H1 (cell line): ENCODE data around the gene HAGH. TPM values are rescaled to one million over a fixed set of nuclear protein-coding genes. Genes with fewer than 3 reads are reported as not detected.

Source experiments
- CTCF ChIA-PET: fragments of 300-600 bp; sonication (Branson Sonifier 250); formaldehyde crosslinking; loops from one replicate; lab custom pipeline; 2021; ENCODE audit not compliant: partially characterized antibody; lab: Charles Lee
- POLR2A ChIA-PET: fragments of 300-600 bp; sonication (Branson Sonifier 250); formaldehyde crosslinking; loops from one replicate; lab custom pipeline; 2021; ENCODE audit warnings: inconsistent platforms; ENCODE audit not compliant: partially characterized antibody; lab: Charles Lee
- DNase-seq, 2 experiments: peaks; one replicate each; pipeline versions ENCODE4 v3.0.0 to v3.0.0-alpha.2; 2010 to 2022; ENCODE audit warnings: low spot score in 2 of 2, low read depth in 1 of 2, mixed read lengths in 1 of 2
- FAIRE-seq: peaks from 2 replicates; lab custom pipeline; 2011; peaks lifted over from hg19 to GRCh38; lab: Jason Lieb, UNC
- H2AFZ ChIP-seq: 2 replicates; pipeline ENCODE4 v1.8.1; 2012; ENCODE audit warnings: low read length, inconsistent platforms
- H2AK5ac ChIP-seq: 2 replicates; pipeline ENCODE4 v1.6.1; 2013; ENCODE audit warnings: low read depth, low read length
- H2BK120ac ChIP-seq: replicated peaks from 2 replicates; pipeline ENCODE3; 2013; ENCODE audit warnings: low read depth, low read length, inconsistent platforms
- H2BK12ac ChIP-seq: 2 replicates; pipeline ENCODE4 v1.6.1; 2013; ENCODE audit warnings: low read depth, low read length
- H2BK15ac ChIP-seq: 2 replicates; pipeline ENCODE4 v1.6.1; 2013; ENCODE audit warnings: low read length
- H2BK20ac ChIP-seq: 2 replicates; pipeline ENCODE4 v1.6.1; 2013; ENCODE audit warnings: low read length
- H2BK5ac ChIP-seq: 2 replicates; pipeline ENCODE4 v1.6.1; 2013; ENCODE audit warnings: low read depth, low read length
- H3K14ac ChIP-seq: 2 replicates; pipeline ENCODE4 v1.6.1; 2013; ENCODE audit warnings: inconsistent platforms; ENCODE audit not compliant: insufficient read length
- H3K18ac ChIP-seq: 2 replicates; pipeline ENCODE4 v1.6.1; 2013; ENCODE audit warnings: low read length; ENCODE audit errors: extremely low read depth
- H3K23ac ChIP-seq: 2 replicates; pipeline ENCODE4 v1.6.1; 2013; ENCODE audit warnings: inconsistent platforms; ENCODE audit not compliant: insufficient read length
- H3K23me2 ChIP-seq: 2 replicates; pipeline ENCODE4 v1.6.1; 2013; ENCODE audit warnings: low read depth, low read length
- H3K27ac ChIP-seq: 2 replicates; pipeline ENCODE4 v1.6.1; 2011; ENCODE audit warnings: low read depth, low read length, inconsistent platforms
- H3K27me3 ChIP-seq, 4 experiments: replicated peaks in 1 of 4; 1 replicate in 1 of 4; 2 replicates in 3 of 4; pipeline versions ENCODE4 v1.6.1 to v1.8.1; 2011 to 2013; ENCODE audit warnings: low read length in 3 of 4, mild to moderate bottlenecking in 3 of 4, inconsistent platforms in 2 of 4, mixed read lengths in 2 of 4, moderate library complexity in 1 of 4; ENCODE audit not compliant: control insufficient read depth in 3 of 4, insufficient read depth in 3 of 4; ENCODE audit errors: extremely low read depth in 1 of 4
- H3K36me3 ChIP-seq, 4 experiments: 2 replicates each; pipeline versions ENCODE4 v1.6.1 to v1.8.1; 2011 to 2013; ENCODE audit warnings: mild to moderate bottlenecking in 4 of 4, low read length in 3 of 4, moderate library complexity in 2 of 4, control low read depth in 1 of 4, inconsistent platforms in 1 of 4; ENCODE audit not compliant: insufficient read depth in 4 of 4, control insufficient read depth in 2 of 4
- H3K4ac ChIP-seq: replicated peaks from 2 replicates; pipeline ENCODE3; 2013; ENCODE audit warnings: low read length, low read depth, mixed read lengths, inconsistent platforms; ENCODE audit not compliant: insufficient read length
- H3K4me1 ChIP-seq, 4 experiments: replicated peaks in 1 of 4; 1 replicate in 1 of 4; 2 replicates in 3 of 4; pipeline versions ENCODE4 v1.6.1 to v1.8.1; 2011 to 2013; ENCODE audit warnings: low read length in 3 of 4, inconsistent platforms in 2 of 4, mixed read lengths in 1 of 4; ENCODE audit not compliant: insufficient read depth in 4 of 4, control insufficient read depth in 3 of 4
- H3K4me2 ChIP-seq, 2 experiments: 2 replicates each; pipeline versions ENCODE4 v1.6.1 to v1.8.1; 2011 to 2013; ENCODE audit warnings: low read depth in 2 of 2, low read length in 2 of 2, control low read depth in 1 of 2, inconsistent platforms in 1 of 2, mild to moderate bottlenecking in 1 of 2; ENCODE audit not compliant: insufficient read depth in 1 of 2
- H3K4me3 ChIP-seq, 4 experiments: fragments of 200-600, 300-600 bp in 1 of 4; sonication (generic), shearing (Covaris generic), sonication (Bioruptor Twin) in 1 of 4; 2 replicates each; pipeline versions ENCODE4 v1.5.1 to v1.8.1; 2011 to 2016; ENCODE audit warnings: low read length in 4 of 4, low read depth in 3 of 4, control low read depth in 2 of 4, inconsistent platforms in 2 of 4, mild to moderate bottlenecking in 2 of 4, mixed read lengths in 1 of 4, moderate library complexity in 1 of 4; ENCODE audit not compliant: insufficient read depth in 2 of 4; ENCODE audit errors: extremely low read depth in 1 of 4
- H3K56ac ChIP-seq: replicated peaks from 2 replicates; pipeline ENCODE3; 2013; ENCODE audit warnings: low read depth, mild to moderate bottlenecking, mixed read lengths, low read length, inconsistent platforms; ENCODE audit not compliant: insufficient read length
- H3K79me1 ChIP-seq: 2 replicates; pipeline ENCODE4 v1.6.1; 2013; ENCODE audit warnings: low read depth, low read length, control low read depth
- H3K79me2 ChIP-seq, 2 experiments: 2 replicates each; pipeline versions ENCODE4 v1.6.1 to v1.8.1; 2012 to 2013; ENCODE audit warnings: low read length in 2 of 2, mild to moderate bottlenecking in 2 of 2, inconsistent platforms in 1 of 2; ENCODE audit not compliant: insufficient read depth in 2 of 2, control insufficient read depth in 1 of 2
- H3K9ac ChIP-seq, 4 experiments: replicated peaks in 1 of 4; 1 replicate in 1 of 4; 2 replicates in 3 of 4; pipeline versions ENCODE4 v1.6.1 to v1.8.1; 2011 to 2013; ENCODE audit warnings: low read depth in 3 of 4, low read length in 3 of 4, control low read depth in 2 of 4, mild to moderate bottlenecking in 2 of 4, moderate library complexity in 2 of 4, inconsistent platforms in 1 of 4; ENCODE audit errors: extremely low read depth in 1 of 4
- H3K9me3 ChIP-seq, 2 experiments: 2 replicates each; pipeline versions ENCODE4 v1.6.1 to v1.8.1; 2012 to 2013; ENCODE audit warnings: mild to moderate bottlenecking in 2 of 2, moderate library complexity in 2 of 2, control low read depth in 1 of 2, inconsistent platforms in 1 of 2, low read depth in 1 of 2, low read length in 1 of 2, mixed read lengths in 1 of 2; ENCODE audit not compliant: insufficient read depth in 2 of 2
- H4K20me1 ChIP-seq, 2 experiments: replicated peaks in 1 of 2; 2 replicates each; pipeline versions ENCODE3 to v1.8.1; 2011 to 2013; ENCODE audit warnings: inconsistent platforms in 2 of 2, low read length in 2 of 2, mild to moderate bottlenecking in 1 of 2; ENCODE audit not compliant: insufficient read depth in 2 of 2, control insufficient read depth in 1 of 2
- H4K5ac ChIP-seq: 2 replicates; pipeline ENCODE4 v1.6.1; 2013; ENCODE audit warnings: low read length, low read depth, mixed read lengths, inconsistent platforms; ENCODE audit not compliant: insufficient read length
- H4K8ac ChIP-seq: 2 replicates; pipeline ENCODE4 v1.8.0; 2013; ENCODE audit warnings: mild to moderate bottlenecking, moderate library complexity, low read length, inconsistent platforms; ENCODE audit not compliant: insufficient read depth; ENCODE audit errors: extremely low read depth
- H4K91ac ChIP-seq: replicated peaks from 2 replicates; pipeline ENCODE3; 2013; ENCODE audit warnings: low read length, mixed read lengths, inconsistent platforms; ENCODE audit not compliant: insufficient read length
- ATF2 ChIP-seq: IDR thresholded peaks from 2 replicates; pipeline ENCODE4 v1.6.1; 2012; ENCODE audit warnings: low read length, inconsistent platforms
- CHD2 ChIP-seq: IDR thresholded peaks from 2 replicates; pipeline ENCODE4 v1.6.1; 2012; ENCODE audit warnings: low read length, improper control_type of control experiment
- CTBP2 ChIP-seq: IDR thresholded peaks from 2 replicates; pipeline ENCODE4 v1.7.0; 2011; ENCODE audit warnings: borderline replicate concordance, mild to moderate bottlenecking, moderate library complexity, mixed read lengths, low read length; ENCODE audit not compliant: insufficient read depth, insufficient read length
- MAX ChIP-seq: IDR thresholded peaks from 2 replicates; pipeline ENCODE4 v1.6.1; 2012; ENCODE audit warnings: inconsistent platforms
- POLR2A ChIP-seq, 2 experiments: IDR thresholded peaks; 1 replicate in 1 of 2; 2 replicates in 1 of 2; pipeline ENCODE4 v1.6.1; 2011; ENCODE audit warnings: low read depth in 2 of 2, low read length in 2 of 2, mild to moderate bottlenecking in 2 of 2; ENCODE audit errors: control extremely low read depth in 1 of 2
- YY1 ChIP-seq: IDR thresholded peaks from 2 replicates; pipeline ENCODE4 v1.6.1; 2011; ENCODE audit warnings: low read depth, mild to moderate bottlenecking, low read length
- WGBS, 2 experiments: shearing (Covaris generic) in 1 of 2; methylation state at CpG; one replicate each; pipeline versions ENCODE4 v1.1.6 to v1.1.7; 2013 to 2015; ENCODE audit warnings: low lambda C conversion rate in 2 of 2, mixed read lengths in 2 of 2, inconsistent platforms in 1 of 2, low coverage in 1 of 2, missing lambda C conversion rate in 1 of 2; ENCODE audit not compliant: insufficient replicate concordance in 2 of 2, insufficient coverage in 1 of 2, insufficient read length in 1 of 2; ENCODE audit errors: extremely low coverage in 1 of 2, missing lambda C conversion rate in 1 of 2; 5-methylcytosine and 5-hydroxymethylcytosine counted together
- polyA plus RNA-seq, 7 experiments: library from polyadenylated mRNA; depleted of rRNA in 3 of 7; stranded (reverse) in 5 of 7; unstranded in 2 of 7; fragments of >200 nt in 5 of 7; fragments of 200-250 nt in 2 of 7; gene quantifications; 1 replicate in 5 of 7; 2 replicates in 1 of 7; 4 replicates in 1 of 7; pipeline versions ENCODE4 v1.2.1 to v1.2.3, GENCODE V29; 2011 to 2013; ENCODE audit warnings: missing spikeins in 2 of 7, mixed read lengths in 2 of 7
- total RNA-seq: library from RNA; stranded (reverse); fragmentation: NEBNext Ultra II Directional; extraction: Animal tissue kit (Norgen Biotek cat#: 25700); gene quantifications from 2 replicates; pipeline ENCODE4 v1.2.1, GENCODE V29; 2021

HAGH gene
- total and polyA plus RNA-seq, 2 of the 8 experiments (the other 6 are each of a cell fraction or from before 2014, with no cell fraction given) = 28.7 to 40.6 TPM

- Histone ChIP-seq H3K4me2 (no peak overlapping the region), H3K79me1 (no peaks in the 10 kb centered on the region), H2AK5ac (no peak overlapping the region), H2BK12ac (no peak overlapping the region), H3K9ac (no peak overlapping the region), H3K79me2 (no peaks in the 10 kb centered on the region), H4K20me1 (no peaks in the 10 kb centered on the region), H3K36me3 (no peaks in the 10 kb centered on the region), H3K4me1 (no peaks in the 10 kb centered on the region), H3K23me2 (no peaks in the 10 kb centered on the region), H2BK5ac (no peak overlapping the region), H3K4ac (no peak overlapping the region), H3K56ac (no peak overlapping the region), H3K9me3 (no peaks in the 10 kb centered on the region), H2AFZ (no peak overlapping the region), H3K27me3 (no peaks in the 10 kb centered on the region; a peak in 2 of 7 replicates), H3K4me3 (no peak overlapping the region), H3K14ac (no peak overlapping the region), H4K5ac (no peak overlapping the region), H4K91ac (no peak overlapping the region), H3K18ac (no peak overlapping the region), H4K8ac (peak overlapping the region; percentile 71; the same call in 1 of the 2 replicates), H2BK120ac (no peak overlapping the region), H3K27ac (no peak overlapping the region), H3K23ac (no peak overlapping the region), H2BK20ac (no peak overlapping the region)
- WGBS, 2 experiments = 73% methylated on average over 9 of the region's 9 CpGs; no CpG with 5 or more reads in 1 of the 2 experiments
- FAIRE-seq = no peak
- DNase-seq = no peak
- ChIA-PET POLR2A (no interaction called here), CTCF (interaction anchor here (0.6 kb wide), 1 partner anchor 753 kb away, joined by 3 read pairs; no protein-coding TSS in a partner anchor)
- TF ChIP-seq POLR2A (IDR thresholded peaks at IDR 0.05; ENCODE audit: control extremely low read depth in 1 of 2, low read depth in 2 of 2, low read length in 2 of 2) = no peak
- TF ChIP-seq CHD2 = no peak
- no peak for TF ChIP-seq CTBP2
- no peak for TF ChIP-seq ATF2
- TF ChIP-seq YY1 = no peak
- no peak for TF ChIP-seq MAX
- TF ChIP-seq, all 59 proteins: peak for 0
- no peak overlapping the region for H2BK15ac ChIP-seq
Measured at GRCh38 chr16:1839554-1839953, 12.9 kb upstream of the HAGH start.
